Measurements from ENCODE around the gene SH3BGR.
"Not testable (repeated sequence)": the region's sequence is repeated elsewhere in the genome, so short reads cannot be mapped to it uniquely, and the experiment has no call there.

SH3BGR gene

DNA sequence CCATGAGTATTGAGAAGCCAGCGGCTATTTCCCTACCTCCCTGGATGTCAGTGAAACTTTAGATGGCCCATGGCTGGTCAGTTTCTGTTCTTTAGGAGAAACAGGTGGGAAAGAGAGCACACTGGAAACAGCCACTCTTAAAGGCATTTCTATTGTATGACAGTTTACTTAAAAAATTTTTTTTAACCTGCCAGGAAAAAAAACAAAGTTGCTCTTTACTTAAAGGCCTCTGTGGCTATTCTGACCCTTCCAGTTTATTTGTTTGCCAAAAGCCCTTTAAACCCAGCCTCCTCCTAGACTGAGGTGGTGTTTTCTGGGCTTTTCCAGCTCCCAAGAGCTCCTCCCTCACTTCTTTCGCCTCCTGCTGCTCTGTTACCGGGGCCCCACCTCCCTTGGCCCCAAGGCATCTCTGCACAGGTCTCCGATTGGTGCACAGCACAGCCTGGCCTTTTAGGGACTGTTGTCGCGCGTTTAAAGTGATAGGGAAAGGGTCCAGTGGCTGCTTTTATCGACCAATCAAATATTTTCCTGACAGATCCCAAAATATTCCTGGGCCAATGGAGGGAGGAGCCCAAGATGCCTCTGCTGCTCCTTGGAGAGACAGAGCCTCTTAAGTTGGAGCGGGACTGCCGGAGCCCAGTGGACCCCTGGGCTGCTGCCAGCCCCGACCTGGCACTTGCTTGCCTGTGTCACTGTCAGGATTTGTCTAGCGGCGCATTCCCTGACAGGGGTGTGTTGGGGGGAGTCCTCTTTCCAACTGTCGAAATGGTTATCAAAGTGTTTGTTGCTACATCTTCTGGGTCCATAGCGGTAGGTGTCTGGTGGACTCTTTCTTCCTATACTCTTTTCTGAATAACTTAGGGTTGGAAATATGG lies at the start of gene SH3BGR:
SH3BGR (plus strand) TSS at position 639 of the 875 bp plus-strand sequence; CDS start at position 766, 127 bp downstream.
- no peak within 1 kb of the TSS for H3K4me3 ChIP-seq (ENCODE audit: low read length)

DNA sequence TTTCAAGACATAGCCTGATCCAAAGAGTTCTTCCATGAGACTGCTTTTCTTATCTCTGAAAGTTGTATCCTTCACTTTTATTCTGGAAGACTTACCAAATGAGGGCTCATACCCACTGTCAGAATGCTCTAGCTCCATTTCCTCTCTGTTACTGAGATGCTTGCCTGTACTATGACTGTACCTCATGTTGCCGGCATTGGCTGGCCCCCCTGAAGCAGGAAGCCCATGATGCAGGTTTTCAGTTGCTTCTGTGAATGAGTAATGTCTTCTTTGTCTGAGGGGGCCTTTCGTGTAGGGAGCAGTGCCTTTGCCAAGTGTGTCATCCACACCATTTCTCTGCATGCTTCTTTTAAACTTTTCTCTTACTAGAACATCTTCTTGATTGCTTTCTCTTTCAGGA lies 45.7 kb upstream of the SH3BGR start:
- Histone ChIP-seq H3K27me3 (ENCODE audit: control insufficient read depth, low read length) (no peaks in the 10 kb centered on the region), H3K79me2 (ENCODE audit: control insufficient read depth, low read length) (no peaks in the 10 kb centered on the region), H3K9me3 (ENCODE audit: control insufficient read depth, insufficient read depth, low read length) (peaks cover 2% of the 10 kb centered on the region; the same call in 1 of the 2 replicates), H3K27ac (ENCODE audit: low read depth, low read length) (no peak overlapping the region), H3K9me2 (replicated peaks; ENCODE audit: control insufficient read depth, low read length) (no peaks in the 10 kb centered on the region), H3K4me2 (ENCODE audit: low read length) (no peak overlapping the region), H3K4me1 (ENCODE audit: control insufficient read depth, low read length) (no peaks in the 10 kb centered on the region), H4K20me1 (ENCODE audit: control insufficient read depth, insufficient read depth, low read depth, low read length) (no peaks in the 10 kb centered on the region), H3K36me3 (ENCODE audit: control insufficient read depth, low read length) (peaks cover 5% of the 10 kb centered on the region), H3K4me3 (ENCODE audit: low read length) (no peak overlapping the region), H3F3A (ENCODE audit: control insufficient read depth, insufficient read depth) (no peaks in the 10 kb centered on the region; the same call in 1 of the 2 replicates)
- TF ChIP-seq, protein P1, sequence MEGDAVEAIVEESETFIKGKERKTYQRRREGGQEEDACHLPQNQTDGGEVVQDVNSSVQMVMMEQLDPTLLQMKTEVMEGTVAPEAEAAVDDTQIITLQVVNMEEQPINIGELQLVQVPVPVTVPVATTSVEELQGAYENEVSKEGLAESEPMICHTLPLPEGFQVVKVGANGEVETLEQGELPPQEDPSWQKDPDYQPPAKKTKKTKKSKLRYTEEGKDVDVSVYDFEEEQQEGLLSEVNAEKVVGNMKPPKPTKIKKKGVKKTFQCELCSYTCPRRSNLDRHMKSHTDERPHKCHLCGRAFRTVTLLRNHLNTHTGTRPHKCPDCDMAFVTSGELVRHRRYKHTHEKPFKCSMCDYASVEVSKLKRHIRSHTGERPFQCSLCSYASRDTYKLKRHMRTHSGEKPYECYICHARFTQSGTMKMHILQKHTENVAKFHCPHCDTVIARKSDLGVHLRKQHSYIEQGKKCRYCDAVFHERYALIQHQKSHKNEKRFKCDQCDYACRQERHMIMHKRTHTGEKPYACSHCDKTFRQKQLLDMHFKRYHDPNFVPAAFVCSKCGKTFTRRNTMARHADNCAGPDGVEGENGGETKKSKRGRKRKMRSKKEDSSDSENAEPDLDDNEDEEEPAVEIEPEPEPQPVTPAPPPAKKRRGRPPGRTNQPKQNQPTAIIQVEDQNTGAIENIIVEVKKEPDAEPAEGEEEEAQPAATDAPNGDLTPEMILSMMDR (IDR thresholded peaks at IDR 0.05; ENCODE audit: low read depth, low read length, poor library complexity, severe bottlenecking) = no peak
- TF ChIP-seq EZH2phosphoT487 (IDR thresholded peaks at IDR 0.05; ENCODE audit: borderline replicate concordance, low read length) = no peak

More for the DNA sequence above, at the start of gene SH3BGR:
- Histone ChIP-seq H3K36me3 (ENCODE audit: control insufficient read depth, low read length) (no peaks in the 10 kb centered on the region), H3K9me2 (replicated peaks; ENCODE audit: control insufficient read depth, low read length) (no peaks in the 10 kb centered on the region), H3K4me2 (ENCODE audit: low read length) (no peak within 1 kb of the TSS), H3F3A (ENCODE audit: control insufficient read depth, insufficient read depth) (no peaks in the 10 kb centered on the region), H3K79me2 (ENCODE audit: control insufficient read depth, low read length) (no peaks in the 10 kb centered on the region), H3K27me3 (ENCODE audit: control insufficient read depth, low read length) (0 out of 2 replicates have a peak, but pooled peaks cover 5% of the 10 kb centered on the region), H3K4me1 (ENCODE audit: control insufficient read depth, low read length) (peaks cover 1% of the 10 kb centered on the region), H4K20me1 (ENCODE audit: control insufficient read depth, insufficient read depth, low read depth, low read length) (no peaks in the 10 kb centered on the region; the same call in 1 of the 2 replicates), H3K27ac (ENCODE audit: low read depth, low read length) (no peak within 1 kb of the TSS), H3K9me3 (ENCODE audit: control insufficient read depth, insufficient read depth, low read length) (no peaks in the 10 kb centered on the region)
- TF ChIP-seq, protein P1 (IDR thresholded peaks at IDR 0.05; ENCODE audit: low read depth, low read length, poor library complexity, severe bottlenecking) = no peak
- no peak for TF ChIP-seq EZH2phosphoT487 (IDR thresholded peaks at IDR 0.05; ENCODE audit: borderline replicate concordance, low read length)

DNA sequence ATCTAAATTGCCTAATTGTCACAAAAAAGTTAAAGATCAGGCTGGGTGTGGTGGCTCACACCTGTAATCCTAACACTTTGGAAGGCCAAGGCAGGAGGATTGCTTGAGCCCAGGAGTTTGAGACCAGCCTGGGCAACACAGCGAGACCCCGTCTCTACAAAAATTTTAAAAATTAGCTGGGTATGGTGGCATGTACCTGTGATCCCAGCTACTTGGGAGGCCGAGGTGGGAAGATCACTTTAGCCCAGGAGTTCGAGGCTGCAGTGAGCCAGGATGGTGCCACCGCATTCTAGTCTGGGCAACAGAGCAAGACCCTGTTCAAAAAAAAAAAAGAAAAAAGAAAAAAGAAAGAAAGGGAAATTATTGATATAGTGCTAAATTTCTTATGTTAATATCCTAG lies 32.6 kb upstream of the SH3BGR start:
- H3K4me1 ChIP-seq (ENCODE audit: control insufficient read depth, low read length); H3K27me3 ChIP-seq (ENCODE audit: control insufficient read depth, low read length); H3K79me2 ChIP-seq (ENCODE audit: control insufficient read depth, low read length); H3K4me3 ChIP-seq (ENCODE audit: low read length); H3K4me2 ChIP-seq (ENCODE audit: low read length); H3F3A ChIP-seq (ENCODE audit: control insufficient read depth, insufficient read depth); H4K20me1 ChIP-seq (ENCODE audit: control insufficient read depth, insufficient read depth, low read depth, low read length); H3K36me3 ChIP-seq (ENCODE audit: control insufficient read depth, low read length); H3K27ac ChIP-seq (ENCODE audit: low read depth, low read length); H3K9me3 ChIP-seq (ENCODE audit: control insufficient read depth, insufficient read depth, low read length); H3K9me2 ChIP-seq (replicated peaks; ENCODE audit: control insufficient read depth, low read length): not testable (repeated sequence)
